Measurements from ENCODE around the gene PHKG2.

DNA sequence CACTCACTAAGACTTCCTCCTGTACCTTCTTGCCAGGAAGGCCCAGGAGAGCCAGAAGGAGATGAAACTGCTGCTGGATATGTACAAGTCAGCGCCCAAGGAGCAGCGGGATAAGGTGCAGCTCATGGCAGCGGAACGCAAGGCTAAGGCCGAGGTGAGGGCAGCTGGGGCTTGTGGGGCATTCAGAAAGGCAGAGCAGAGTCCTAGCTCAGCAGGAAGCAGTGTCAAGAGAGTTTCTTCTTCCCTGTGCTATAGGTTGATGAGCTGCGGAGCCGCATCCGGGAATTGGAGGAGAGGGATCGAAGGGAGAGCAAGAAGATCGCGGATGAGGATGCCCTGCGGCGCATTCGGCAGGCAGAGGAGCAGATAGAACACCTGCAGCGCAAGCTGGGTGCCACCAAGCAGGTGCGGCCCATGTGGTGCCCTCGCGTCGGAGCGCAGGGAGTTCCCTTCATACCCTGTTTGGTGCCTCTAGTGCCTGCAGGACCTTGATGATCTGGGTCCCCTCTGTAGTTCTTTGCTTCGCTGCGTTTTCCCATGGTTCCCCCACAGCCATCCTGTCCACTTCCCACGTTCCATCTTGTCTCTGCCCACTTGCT is 20.5 kb downstream of the PHKG2 start:
- TF ChIP-seq, protein P1, sequence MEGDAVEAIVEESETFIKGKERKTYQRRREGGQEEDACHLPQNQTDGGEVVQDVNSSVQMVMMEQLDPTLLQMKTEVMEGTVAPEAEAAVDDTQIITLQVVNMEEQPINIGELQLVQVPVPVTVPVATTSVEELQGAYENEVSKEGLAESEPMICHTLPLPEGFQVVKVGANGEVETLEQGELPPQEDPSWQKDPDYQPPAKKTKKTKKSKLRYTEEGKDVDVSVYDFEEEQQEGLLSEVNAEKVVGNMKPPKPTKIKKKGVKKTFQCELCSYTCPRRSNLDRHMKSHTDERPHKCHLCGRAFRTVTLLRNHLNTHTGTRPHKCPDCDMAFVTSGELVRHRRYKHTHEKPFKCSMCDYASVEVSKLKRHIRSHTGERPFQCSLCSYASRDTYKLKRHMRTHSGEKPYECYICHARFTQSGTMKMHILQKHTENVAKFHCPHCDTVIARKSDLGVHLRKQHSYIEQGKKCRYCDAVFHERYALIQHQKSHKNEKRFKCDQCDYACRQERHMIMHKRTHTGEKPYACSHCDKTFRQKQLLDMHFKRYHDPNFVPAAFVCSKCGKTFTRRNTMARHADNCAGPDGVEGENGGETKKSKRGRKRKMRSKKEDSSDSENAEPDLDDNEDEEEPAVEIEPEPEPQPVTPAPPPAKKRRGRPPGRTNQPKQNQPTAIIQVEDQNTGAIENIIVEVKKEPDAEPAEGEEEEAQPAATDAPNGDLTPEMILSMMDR (IDR thresholded peaks at IDR 0.05) = no peak
- no peak for TF ChIP-seq POLR2A (IDR thresholded peaks at IDR 0.05)

All from body of pancreas (tissue), 4 donors.